NB4 (cell line): ENCODE results near the gene DPYSL4.

Experiments
- TF ChIP-seq, protein P1 (sequence below): IDR thresholded peaks from one replicate; pipeline ENCODE4 v1.5.1; 2012; ENCODE audit warnings: low read depth, low read length
- TF ChIP-seq, protein P2 (sequence below): IDR thresholded peaks from 2 replicates; pipeline ENCODE4 v1.6.1; 2011; ENCODE audit warnings: low read depth, low read length

DNA sequence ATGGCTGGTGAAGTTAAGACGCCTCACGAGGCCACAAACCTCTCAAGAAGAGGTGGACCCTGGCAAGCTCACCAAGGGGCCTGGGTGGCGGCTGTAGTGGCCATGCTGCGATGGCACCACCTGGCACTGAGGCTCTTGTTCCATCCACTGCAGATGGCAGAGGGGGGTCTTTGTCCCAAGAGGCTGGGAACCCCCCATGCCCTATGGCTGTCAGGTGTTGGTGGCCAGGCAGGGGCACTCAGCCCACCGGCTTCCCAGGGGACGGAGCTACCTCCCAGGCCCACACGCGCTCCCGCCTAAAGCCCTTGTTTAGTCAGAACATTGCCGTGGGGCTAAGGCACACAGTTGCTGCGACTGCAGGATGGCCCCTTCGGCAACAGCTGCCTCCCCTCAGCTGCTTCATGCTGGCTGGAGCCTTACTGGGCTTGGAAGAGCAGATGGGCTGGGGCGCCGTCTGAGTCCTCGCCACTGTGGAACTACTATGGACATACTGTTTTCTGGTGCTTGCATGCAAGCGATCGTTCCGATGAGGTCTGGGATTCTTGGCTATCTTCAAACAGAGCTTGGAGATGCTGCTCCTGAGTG lies 46.8 kb downstream of the DPYSL4 start:
- TF ChIP-seq, protein P1, sequence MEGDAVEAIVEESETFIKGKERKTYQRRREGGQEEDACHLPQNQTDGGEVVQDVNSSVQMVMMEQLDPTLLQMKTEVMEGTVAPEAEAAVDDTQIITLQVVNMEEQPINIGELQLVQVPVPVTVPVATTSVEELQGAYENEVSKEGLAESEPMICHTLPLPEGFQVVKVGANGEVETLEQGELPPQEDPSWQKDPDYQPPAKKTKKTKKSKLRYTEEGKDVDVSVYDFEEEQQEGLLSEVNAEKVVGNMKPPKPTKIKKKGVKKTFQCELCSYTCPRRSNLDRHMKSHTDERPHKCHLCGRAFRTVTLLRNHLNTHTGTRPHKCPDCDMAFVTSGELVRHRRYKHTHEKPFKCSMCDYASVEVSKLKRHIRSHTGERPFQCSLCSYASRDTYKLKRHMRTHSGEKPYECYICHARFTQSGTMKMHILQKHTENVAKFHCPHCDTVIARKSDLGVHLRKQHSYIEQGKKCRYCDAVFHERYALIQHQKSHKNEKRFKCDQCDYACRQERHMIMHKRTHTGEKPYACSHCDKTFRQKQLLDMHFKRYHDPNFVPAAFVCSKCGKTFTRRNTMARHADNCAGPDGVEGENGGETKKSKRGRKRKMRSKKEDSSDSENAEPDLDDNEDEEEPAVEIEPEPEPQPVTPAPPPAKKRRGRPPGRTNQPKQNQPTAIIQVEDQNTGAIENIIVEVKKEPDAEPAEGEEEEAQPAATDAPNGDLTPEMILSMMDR = no peak
- TF ChIP-seq, protein P2, sequence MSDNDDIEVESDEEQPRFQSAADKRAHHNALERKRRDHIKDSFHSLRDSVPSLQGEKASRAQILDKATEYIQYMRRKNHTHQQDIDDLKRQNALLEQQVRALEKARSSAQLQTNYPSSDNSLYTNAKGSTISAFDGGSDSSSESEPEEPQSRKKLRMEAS = no peak
